Measurements from ENCODE around the gene PIAS1. TPM values are rescaled to one million over a fixed set of nuclear protein-coding genes. Genes with fewer than 3 reads are reported as not detected.
"Not testable (repeated sequence)": the region's sequence is repeated elsewhere in the genome, so short reads cannot be mapped to it uniquely, and the experiment has no call there.

PIAS1 gene
- total RNA-seq, 2 donors from 2014 or later, result 33.9 to 35.5 TPM

DNA sequence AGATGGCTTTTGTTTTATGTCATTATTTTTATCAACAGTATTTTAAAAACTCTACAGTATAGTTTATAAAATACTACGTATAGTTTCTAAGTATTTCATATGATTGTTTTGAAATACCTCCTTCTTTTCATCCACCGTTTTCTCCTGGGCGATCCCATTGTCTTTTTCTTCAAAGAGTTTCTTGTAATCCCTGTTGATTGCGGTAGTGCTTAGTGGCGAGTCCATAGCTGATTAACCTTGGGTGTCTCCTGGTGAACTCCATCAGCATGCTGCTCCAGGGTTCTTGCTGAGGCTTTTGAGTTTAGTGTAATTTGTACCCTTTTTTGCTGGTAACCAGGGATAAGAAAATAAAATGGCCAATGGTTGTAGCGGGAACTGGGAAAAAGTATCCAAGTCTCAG is 3.6 kb downstream of the PIAS1 start:
- no peak for DNase-seq
- intact Hi-C loops (cut with DNase I, micrococcal nuclease), result loop anchor here in 1 of 2 donors (10.0 kb wide), 1 partner anchor 193 kb away; no protein-coding TSS in a partner anchor
- ATAC-seq, result no peak

DNA sequence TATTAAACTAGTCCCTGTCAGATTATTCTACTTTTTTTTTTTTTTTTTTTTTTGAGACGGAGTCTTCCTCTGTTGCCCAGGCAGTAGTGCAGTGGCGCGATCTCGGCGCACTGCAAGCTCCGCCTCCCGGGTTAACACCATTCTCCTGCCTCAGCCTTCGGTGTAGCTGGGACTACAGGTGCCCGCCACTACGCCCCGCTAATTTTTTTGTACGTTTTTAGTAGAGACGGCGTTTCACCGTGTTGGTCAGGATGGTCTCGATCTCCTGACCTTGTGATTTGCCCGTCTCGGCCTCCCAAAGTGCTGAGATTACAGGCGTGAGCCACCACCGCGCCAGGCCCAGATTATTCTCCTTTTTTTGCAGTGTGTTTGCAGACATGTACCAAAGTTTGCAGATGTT is 4.9 kb downstream of the PIAS1 start:
- not testable (repeated sequence) for DNase-seq, ATAC-seq
- intact Hi-C loops (cut with DNase I, micrococcal nuclease), result loop anchor here in 1 of 2 donors (10.0 kb wide), 1 partner anchor 194 kb away; no protein-coding TSS in a partner anchor

DNA sequence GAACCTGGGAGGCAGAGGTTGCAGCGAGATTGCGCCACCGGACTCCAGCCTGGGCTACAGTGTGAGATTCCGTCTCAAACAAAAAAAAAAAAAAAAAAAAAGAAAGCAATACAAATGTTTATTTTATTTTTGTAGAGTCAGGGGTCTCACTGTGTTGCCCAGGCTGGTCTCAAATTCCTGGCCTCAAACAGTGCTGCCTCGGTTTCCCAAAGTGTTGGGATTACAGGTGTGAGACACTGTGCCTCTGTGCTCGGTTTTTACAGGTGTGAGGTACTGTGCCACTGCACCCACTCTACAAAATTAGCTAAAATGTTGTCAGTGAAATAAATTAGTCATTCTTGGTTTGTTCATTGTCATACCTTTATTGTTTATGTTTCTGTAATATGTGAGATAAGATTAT is 5.5 kb downstream of the PIAS1 start:
- ATAC-seq, result no peak
- DNase-seq, result no peak
- intact Hi-C loops (cut with DNase I, micrococcal nuclease), result loop anchor here in 1 of 2 donors (10.0 kb wide), 1 partner anchor 195 kb away; no protein-coding TSS in a partner anchor

DNA sequence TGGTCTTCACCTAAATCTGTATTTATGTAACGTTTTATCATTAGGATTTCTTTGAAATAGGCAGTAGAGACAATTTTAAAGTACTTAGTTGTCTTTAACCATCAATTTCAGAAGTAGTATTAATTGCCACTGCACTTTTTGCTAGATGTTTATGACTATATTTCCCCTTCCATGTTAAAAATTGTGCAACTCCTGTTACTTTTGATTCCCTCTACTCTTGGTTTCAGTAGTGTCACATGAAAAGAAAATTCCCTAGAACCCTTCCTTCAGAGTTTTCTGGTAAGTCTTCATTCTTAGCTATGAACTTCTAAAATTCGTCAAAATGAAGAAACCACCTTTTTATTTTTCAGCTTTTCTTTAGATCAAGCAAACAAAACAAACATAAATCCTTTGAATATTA is 7.1 kb downstream of the PIAS1 start:
- DNase-seq (no peak), ATAC-seq (no peak)
- intact Hi-C loops (cut with DNase I, micrococcal nuclease), result no loop called here

DNA sequence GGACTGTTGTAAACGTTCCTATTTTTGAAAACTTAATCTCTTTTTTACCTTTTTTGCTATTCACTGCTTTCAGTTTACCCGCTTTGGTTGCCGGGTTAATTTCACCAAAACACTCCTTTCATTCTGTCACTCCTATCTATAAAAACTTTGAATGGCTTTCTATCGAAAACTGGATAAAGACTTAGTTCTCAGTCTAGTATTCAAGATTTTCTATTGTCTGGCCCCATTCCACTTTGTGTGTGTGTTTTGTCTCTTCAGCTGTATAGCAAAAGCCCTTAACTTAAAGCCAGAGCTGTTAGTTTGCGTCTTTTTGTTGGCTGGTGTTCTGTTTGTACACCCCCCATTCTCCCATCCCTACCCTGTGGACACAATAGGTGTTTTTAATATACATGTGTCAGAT is 7.5 kb downstream of the PIAS1 start:
- ATAC-seq (no peak), DNase-seq (no peak)
- intact Hi-C loops (cut with DNase I, micrococcal nuclease), result no loop called here

DNA sequence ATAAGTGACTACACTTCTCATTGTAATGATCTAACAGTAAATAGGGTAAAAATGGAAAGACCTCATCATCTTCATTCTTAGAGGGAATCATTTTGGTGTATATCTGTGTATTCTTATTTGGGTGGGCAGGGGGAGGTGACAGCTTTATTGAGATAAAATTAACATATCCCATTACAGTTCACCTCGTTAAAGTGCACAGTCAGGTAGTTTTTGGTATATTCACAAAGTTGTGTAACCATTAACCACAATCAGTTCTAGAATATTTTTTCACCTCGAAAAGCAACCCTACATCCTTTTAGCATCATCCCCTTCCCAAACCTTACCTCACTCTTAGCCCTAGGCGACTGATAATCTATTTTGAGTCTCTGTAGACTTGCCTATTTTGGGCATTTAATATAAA is 8.1 kb downstream of the PIAS1 start:
- ATAC-seq, result no peak
- DNase-seq, result no peak
- intact Hi-C loops (cut with DNase I, micrococcal nuclease), result no loop called here

DNA sequence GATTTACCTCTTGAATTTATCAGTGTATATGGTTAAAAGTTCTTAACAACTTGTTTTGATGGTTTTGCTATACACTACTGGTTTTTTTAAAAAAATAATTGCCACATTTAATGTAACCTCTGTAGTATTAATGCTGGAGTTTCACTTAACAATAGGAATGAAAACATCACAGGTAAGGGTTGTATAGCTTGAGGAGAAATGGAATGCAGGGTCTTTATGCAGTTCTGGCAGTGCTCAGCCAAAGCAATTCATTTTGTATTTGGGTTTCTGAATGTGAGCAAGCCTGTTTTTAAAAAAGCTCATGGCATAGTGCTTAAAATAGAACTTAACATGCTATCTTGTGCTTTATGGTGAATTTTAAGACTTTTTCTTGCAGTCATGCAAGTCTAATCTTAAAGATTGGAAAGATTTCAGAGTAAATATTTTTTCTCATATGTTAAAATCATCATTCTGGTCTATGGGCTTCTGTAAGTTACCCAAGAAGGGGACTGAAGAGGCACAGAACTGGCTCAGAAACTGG is 8.9 kb downstream of the PIAS1 start:
- intact Hi-C loops (cut with DNase I, micrococcal nuclease), result no loop called here
- DNase-seq, result no peak
- no peak for ATAC-seq

DNA sequence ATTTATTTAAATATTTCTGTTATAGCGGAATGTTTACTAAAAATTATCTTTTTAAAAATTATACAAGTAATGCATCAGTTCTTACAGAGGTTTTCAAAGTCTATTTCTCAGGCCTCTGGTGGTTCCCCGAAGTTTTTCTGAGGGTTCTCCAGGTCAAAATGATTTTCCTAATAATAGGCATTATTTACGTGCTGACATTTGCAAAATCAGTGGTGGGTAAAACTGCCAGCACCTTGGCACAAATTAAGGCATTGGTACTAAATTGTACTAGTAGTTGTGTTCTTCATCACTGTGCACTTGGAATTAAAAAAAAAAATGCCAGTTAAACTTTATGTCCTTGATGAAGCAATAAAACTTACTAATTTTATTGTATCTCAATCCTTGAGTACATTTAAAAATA is 9.5 kb downstream of the PIAS1 start:
- DNase-seq, result no peak
- intact Hi-C loops (cut with DNase I, micrococcal nuclease), result no loop called here
- no peak for ATAC-seq

DNA sequence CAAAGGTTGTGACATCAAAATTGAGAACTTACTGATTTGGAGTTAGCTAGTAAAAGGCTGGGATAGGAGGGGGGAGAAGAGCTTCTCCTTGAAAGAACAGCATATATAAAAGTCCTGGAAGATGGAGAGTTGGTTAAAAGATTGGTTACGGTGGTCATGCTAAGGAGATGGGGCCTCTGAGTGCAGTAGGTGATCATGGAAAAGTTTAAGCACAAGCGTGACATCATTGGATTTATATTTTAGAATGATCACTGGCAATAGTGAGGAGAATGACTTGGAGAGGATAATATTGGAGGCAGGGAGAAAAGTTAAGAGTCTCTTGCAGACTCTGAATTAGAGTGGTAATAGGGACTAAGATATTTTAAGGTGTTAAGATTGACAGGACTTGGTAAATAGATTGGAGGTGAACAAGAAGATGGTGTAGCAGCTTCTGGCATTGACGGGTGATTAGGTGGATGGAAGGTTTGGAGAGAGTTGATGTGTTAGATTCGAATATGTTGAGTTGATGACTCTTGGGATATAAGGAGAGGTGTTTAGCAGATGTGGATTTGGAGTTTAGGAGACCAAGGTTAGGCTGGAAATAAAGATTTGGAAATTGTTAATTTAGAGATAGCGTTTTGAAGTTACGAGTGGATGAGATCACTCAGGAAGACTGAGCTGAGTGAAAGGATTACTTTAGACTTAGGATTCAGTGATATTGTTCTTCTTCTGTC is 19.6 kb downstream of the PIAS1 start:
- ATAC-seq (no peak), DNase-seq (no peak)
- intact Hi-C loops (cut with DNase I, micrococcal nuclease), result no loop called here

DNA sequence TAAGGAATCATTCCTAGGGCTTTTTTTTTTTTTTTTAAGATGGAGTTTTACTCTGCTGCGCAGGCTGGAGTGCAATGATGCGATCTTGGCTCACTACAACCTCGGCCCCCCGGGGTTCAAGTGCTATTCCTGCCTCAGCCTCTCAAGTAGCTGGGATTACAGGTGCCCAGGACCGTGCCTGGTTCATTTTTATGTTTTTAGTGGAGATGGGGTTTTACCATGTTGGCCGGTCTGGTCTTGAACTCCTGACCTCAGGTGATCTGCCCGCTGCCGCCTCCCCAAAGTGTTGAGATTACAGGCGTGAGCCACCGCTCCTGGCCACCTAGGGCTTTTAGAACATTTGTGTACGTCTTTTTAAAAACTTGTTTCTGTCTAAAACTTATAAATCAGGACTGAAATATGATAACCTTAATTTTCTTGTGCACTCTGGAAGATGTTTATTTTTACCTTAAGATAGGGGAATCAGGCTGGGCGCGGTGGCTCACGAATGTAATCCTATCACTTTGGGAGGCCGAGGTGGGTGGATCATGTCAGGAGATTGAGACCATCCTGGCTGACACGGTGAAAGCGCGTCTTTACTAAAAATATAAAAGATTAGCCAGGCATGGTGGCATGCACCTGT is 21.8 kb downstream of the PIAS1 start:
- intact Hi-C loops (cut with DNase I, micrococcal nuclease), result no loop called here
- ATAC-seq (no peak), DNase-seq (no peak)

DNA sequence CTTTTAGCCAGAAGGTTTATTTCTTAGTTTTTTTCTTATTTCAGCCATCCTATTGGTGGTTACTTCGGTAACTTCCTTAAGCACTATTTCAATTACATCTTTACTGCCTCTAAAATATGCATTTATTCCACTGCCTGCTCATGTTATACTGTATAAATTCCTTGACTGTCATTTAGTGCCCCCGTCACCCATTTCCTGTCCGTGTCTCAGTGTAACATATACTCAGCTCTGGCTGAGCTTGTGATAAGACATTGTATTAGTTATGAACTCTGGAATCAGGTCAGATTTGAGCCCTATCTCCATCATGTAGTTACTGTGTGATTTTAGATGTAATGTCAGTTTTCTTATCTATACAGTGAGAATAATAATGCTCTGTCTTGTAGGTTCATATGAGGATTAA is 24.2 kb downstream of the PIAS1 start:
- intact Hi-C loops (cut with DNase I, micrococcal nuclease), result no loop called here
- DNase-seq (no peak), ATAC-seq (peak; percentile 86)

DNA sequence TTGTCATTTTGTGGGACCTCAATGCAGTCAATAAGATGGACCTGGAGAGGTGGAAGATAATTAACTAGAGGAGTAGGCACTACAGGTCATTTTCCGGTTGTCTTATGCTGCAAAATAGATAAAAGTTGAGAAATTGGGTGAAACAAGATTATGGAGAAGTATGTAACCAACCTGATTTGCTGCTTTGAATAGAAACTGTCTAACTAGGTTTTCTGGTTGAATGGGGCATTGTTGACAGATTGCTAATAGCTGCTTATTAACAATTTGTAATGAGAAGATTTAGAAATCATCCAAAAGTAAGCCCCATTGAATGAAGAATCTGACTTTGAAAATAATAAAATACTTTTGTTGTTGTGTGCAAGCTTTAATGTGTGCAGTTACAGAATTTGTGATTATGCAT is 26.2 kb downstream of the PIAS1 start:
- intact Hi-C loops (cut with DNase I, micrococcal nuclease), result no loop called here
- ATAC-seq, result no peak
- DNase-seq, result no peak

DNA sequence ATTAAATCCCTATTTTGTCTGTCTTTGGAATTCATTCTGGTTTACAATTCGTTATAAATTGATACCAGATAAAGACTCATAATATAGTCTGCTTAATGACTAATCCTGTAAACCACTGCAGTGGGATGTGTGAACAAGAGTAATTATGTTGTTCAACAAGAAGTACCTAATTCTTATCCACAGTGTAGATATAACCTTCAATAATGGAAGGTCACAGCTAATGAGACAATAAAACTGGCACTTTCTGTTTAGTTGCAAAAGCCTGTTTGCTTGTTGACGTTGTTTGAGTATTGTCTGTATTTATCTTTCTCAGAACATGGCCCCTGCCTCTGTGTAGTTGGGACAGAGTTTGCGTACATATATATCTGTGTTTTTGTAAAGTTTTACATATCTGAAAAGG is 26.7 kb downstream of the PIAS1 start:
- no peak for ATAC-seq

DNA sequence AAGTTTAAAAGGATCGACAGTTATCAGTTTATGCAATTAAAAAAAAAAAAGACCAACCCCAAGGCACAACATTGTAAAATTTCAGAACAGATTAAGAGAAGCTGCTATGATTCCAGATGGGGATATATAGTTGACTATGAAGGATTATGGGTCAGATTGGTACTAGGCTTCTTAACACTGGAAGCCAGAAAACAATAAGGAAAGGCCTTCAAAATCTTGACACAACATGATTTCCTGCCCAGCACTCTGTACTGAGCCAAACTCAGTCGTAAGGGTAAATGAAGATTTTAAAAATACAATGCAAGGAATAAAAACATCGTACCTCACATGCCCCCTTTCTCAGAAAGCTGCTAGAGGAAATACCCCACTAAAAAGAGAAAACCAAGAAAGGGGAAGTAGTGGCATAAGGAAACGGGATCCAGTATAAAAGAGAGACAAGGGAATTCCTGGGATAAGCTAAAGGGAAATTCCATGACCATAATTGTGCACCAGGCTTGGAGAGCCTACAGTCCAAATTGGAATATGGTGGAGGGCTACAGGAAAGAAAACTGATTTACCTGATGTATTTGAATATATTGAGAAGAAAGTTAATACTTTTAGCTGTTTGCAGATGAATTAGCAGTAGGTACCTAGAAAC is 27.9 kb downstream of the PIAS1 start:
- no peak for ATAC-seq
- DNase-seq, result no peak
- intact Hi-C loops (cut with DNase I, micrococcal nuclease), result no loop called here

More for the DNA sequence above, 26.7 kb downstream of the PIAS1 start:
- intact Hi-C loops (cut with DNase I, micrococcal nuclease), result no loop called here
- DNase-seq, result no peak

DNA sequence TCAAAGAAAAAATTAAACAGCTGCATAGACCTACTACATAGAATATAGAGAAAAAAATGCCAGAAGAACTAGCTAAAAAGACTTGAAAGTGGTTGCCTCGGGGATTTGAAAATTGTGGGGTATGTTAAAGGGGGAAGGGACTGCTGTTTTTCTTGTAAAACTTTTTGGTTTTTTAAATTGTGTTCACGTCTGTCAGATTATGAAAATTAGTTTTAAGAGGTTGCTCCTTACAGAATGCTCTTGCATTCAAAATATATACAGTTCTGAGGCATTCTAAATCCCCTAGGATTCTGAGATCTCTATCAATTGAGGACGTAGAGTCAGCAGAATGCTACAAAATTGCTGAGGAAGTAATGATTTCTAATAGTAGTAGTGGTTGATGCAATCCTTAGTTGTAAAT is 28.6 kb downstream of the PIAS1 start:
- ATAC-seq, result no peak
- no peak for DNase-seq
- intact Hi-C loops (cut with DNase I, micrococcal nuclease), result no loop called here

DNA sequence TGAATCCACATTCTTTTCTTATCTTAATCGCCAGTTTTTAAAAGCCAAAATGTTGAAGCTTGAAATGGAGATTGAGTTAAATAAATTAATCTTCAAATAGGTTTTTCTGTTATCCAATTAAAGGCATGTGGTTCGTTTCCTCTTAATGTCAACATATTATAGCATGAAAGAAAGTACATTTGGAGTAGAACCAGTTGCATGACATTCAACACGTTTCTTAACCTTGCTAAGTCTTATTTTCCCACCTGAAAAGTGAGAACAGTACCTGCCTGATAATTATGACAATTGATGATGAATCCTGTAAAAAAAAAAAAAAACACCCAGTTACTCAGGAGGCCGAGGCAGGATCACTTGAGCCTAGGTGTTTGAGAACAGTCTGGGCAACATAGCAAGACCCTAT is 29.3 kb downstream of the PIAS1 start:
- ATAC-seq (no peak), DNase-seq (no peak)
- intact Hi-C loops (cut with DNase I, micrococcal nuclease), result no loop called here

DNA sequence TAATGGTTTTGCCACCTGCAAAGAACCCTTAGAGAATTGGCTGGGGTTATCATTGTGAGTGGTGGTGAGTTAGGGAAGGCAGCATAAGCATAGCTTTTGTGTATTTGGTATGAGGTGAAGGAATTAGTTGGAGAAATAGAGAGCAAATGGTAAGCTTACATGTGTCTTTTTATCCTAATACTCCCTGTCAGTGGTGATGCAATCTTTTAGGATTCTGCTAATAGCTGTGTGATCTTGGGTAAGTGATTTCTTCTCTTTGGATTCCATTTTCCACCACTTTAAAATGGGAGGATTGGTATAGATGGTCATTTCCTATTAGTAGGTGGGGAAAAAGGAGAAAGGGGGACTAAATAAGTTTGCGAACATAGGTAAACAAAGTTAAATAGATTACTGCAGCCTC is 30.9 kb downstream of the PIAS1 start:
- DNase-seq (no peak), ATAC-seq (no peak)
- intact Hi-C loops (cut with DNase I, micrococcal nuclease), result no loop called here

DNA sequence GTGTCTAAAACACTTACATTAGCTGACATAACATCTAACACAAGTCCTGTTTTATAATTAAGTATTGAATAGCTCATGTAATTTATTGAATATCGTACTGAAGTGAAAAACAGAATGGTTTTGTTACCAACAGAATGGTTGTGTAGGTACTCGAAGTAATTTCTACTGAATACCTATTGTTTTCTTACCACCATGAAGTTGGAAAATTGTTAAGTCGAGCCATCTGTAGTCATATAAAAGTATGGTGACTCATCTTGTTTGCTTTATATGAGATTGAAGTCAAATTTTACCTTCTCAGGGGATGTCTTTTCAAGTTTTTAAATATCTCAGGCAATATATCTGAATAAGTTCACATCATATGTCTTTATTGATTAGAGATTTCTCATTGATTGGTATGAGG is 37.6 kb downstream of the PIAS1 start:
- intact Hi-C loops (cut with DNase I, micrococcal nuclease), result no loop called here
- ATAC-seq (no peak), DNase-seq (no peak)

DNA sequence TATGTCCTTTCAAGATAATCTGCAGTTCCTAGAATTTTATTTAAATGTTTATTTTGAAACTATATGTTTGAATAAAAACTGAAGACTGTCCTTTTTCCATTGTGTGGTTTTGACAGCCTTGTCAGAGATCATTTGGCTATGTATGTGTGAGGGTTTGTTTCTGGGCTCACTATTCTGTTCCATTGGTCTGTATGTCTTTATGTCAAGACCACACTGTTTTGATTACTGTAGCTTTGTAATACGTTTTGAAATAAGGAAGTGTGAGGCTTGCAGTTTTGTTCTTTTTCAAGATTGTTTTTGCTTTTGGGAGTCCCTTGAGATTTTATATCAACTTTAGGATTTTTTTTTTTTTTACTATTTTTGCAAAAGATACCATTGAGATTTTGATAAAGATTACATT is 42.0 kb downstream of the PIAS1 start:
- intact Hi-C loops (cut with DNase I, micrococcal nuclease), result no loop called here
- DNase-seq (no peak), ATAC-seq (no peak)

DNA sequence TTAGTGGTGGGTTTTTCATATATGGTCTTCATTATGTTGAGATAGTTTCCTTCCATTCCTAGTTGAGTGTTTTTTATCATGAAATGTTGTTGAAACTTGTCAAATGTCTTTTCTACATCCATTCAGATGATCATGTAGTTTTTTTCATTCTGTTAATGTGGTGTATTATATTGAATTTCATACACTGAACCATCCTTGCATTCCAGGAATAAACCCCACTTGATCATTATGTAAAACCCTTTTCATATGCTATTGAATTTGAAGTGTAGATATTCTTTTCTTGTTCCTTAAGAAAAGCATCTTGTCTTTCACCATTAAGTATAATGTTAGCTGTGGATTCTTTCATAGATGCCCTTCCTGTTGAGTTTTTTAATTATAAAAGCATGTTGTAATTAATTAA is 42.9 kb downstream of the PIAS1 start:
- intact Hi-C loops (cut with DNase I, micrococcal nuclease), result no loop called here
- DNase-seq (no peak), ATAC-seq (no peak)
